DOHH2 (cell line): Measurements from ENCODE around the gene CCNF.

Source experiments
- H3F3A ChIP-seq: fragments of 200-600 bp; sonication (generic), shearing (Covaris generic); 2 replicates; pipeline ENCODE4 v1.6.0; 2016; ENCODE audit warnings: antibody characterized with exemption, mild to moderate bottlenecking; ENCODE audit not compliant: control insufficient read depth, insufficient read depth
- H3K27ac ChIP-seq: fragments of 200-600 bp; sonication (generic); 2 replicates; pipeline ENCODE4 v1.5.1; 2014; ENCODE audit warnings: low read depth, mild to moderate bottlenecking, low read length, moderate library complexity
- H3K27me3 ChIP-seq: fragments of 200-600 bp; sonication (generic); 2 replicates; pipeline ENCODE4 v1.6.1; 2014; ENCODE audit warnings: mild to moderate bottlenecking, low read length, mixed read lengths; ENCODE audit not compliant: control insufficient read depth
- H3K36me3 ChIP-seq: fragments of 200-600 bp; sonication (generic); 2 replicates; pipeline ENCODE4 v1.6.1; 2014; ENCODE audit warnings: mild to moderate bottlenecking, low read length, moderate library complexity, mixed read lengths; ENCODE audit not compliant: control insufficient read depth
- H3K4me1 ChIP-seq: fragments of 200-600 bp; sonication (generic); 2 replicates; pipeline ENCODE4 v1.6.1; 2014; ENCODE audit warnings: mild to moderate bottlenecking, low read length, mixed read lengths; ENCODE audit not compliant: control insufficient read depth
- H3K4me2 ChIP-seq: fragments of 200-600 bp; sonication (generic); 2 replicates; pipeline ENCODE4 v1.6.0; 2014; ENCODE audit warnings: mild to moderate bottlenecking, low read length, moderate library complexity
- H3K4me3 ChIP-seq: fragments of 200-600 bp; sonication (generic); 2 replicates; pipeline ENCODE4 v1.5.1; 2014; ENCODE audit warnings: mild to moderate bottlenecking, low read length, mixed read lengths
- H3K79me2 ChIP-seq: fragments of 200-600 bp; sonication (generic); 2 replicates; pipeline ENCODE4 v1.6.1; 2014; ENCODE audit warnings: mild to moderate bottlenecking, low read length, mixed read lengths; ENCODE audit not compliant: control insufficient read depth
- H3K9me2 ChIP-seq: fragments of 200-600 bp; sonication (generic); replicated peaks from 2 replicates; pipeline ENCODE4 v1.6.1; 2014; ENCODE audit warnings: mild to moderate bottlenecking, low read length, mixed read lengths; ENCODE audit not compliant: control insufficient read depth
- H3K9me3 ChIP-seq: fragments of 200-600 bp; sonication (generic); 2 replicates; pipeline ENCODE4 v1.6.1; 2014; ENCODE audit warnings: antibody characterized with exemption, low read length, mixed read lengths; ENCODE audit not compliant: control insufficient read depth, insufficient read depth
- H4K20me1 ChIP-seq: fragments of 200-600 bp; sonication (generic); 2 replicates; pipeline ENCODE4 v1.6.0; 2014; ENCODE audit warnings: low read depth, mild to moderate bottlenecking, antibody characterized with exemption, low read length, moderate library complexity; ENCODE audit not compliant: control insufficient read depth, insufficient read depth
- CTCF ChIP-seq: fragments of 200-600 bp; sonication (generic); IDR thresholded peaks from one replicate; pipeline ENCODE4 v1.5.1; 2014; ENCODE audit warnings: antibody characterized with exemption, mild to moderate bottlenecking, low read depth, low read length; ENCODE audit not compliant: poor library complexity, severe bottlenecking
- EZH2phosphoT487 ChIP-seq: fragments of 200-600 bp; sonication (generic); IDR thresholded peaks from 2 replicates; pipeline ENCODE4 v1.6.1; 2017; ENCODE audit warnings: borderline replicate concordance, mild to moderate bottlenecking, antibody characterized with exemption, low read length, moderate library complexity, mixed read lengths

CCNF gene

GRCh38 chr16:2476345-2476720 lies 47.1 kb downstream of the CCNF start:
- Histone ChIP-seq H3K4me3 (peak overlapping the region; percentile 82), H3K4me2 (peak overlapping the region; percentile 88)
- TF ChIP-seq CTCF (no peak), EZH2phosphoT487 (no peak)

GRCh38 chr16:2476741-2477140 lies 47.5 kb downstream of the CCNF start:
- no peak for TF ChIP-seq EZH2phosphoT487
- no peak for TF ChIP-seq CTCF
- H3K4me1 ChIP-seq = peaks cover 34% of the 10 kb centered on the region
- no peaks in the 10 kb centered on the region for H3K27me3 ChIP-seq
- peaks cover 21% of the 10 kb centered on the region; the same call in 1 of the 2 replicates for H4K20me1 ChIP-seq
- H3K27ac ChIP-seq = no peak overlapping the region
- H3F3A ChIP-seq = no peaks in the 10 kb centered on the region
- no peaks in the 10 kb centered on the region for H3K9me3 ChIP-seq
- H3K4me2 ChIP-seq = peak overlapping the region; percentile 88
- H3K36me3 ChIP-seq = peaks cover 14% of the 10 kb centered on the region
- H3K79me2 ChIP-seq = peaks cover 87% of the 10 kb centered on the region
- no peak overlapping the region for H3K4me3 ChIP-seq
- H3K9me2 ChIP-seq = no peaks in the 10 kb centered on the region

More at GRCh38 chr16:2476345-2476720, 47.1 kb downstream of the CCNF start:
- no peaks in the 10 kb centered on the region for H3K9me2 ChIP-seq
- peaks cover 21% of the 10 kb centered on the region; the same call in 1 of the 2 replicates for H4K20me1 ChIP-seq
- peaks cover 83% of the 10 kb centered on the region for H3K79me2 ChIP-seq
- H3K27ac ChIP-seq = no peak overlapping the region
- peaks cover 14% of the 10 kb centered on the region for H3K36me3 ChIP-seq
- no peaks in the 10 kb centered on the region for H3K27me3 ChIP-seq
- H3K4me1 ChIP-seq = peaks cover 38% of the 10 kb centered on the region
- no peaks in the 10 kb centered on the region for H3F3A ChIP-seq
- no peaks in the 10 kb centered on the region for H3K9me3 ChIP-seq

- H3K4me2 ChIP-seq = no peak overlapping the region
- H3K9me3 ChIP-seq = no peaks in the 10 kb centered on the region
- no peaks in the 10 kb centered on the region for H3K9me2 ChIP-seq
- no peak overlapping the region for H3K4me3 ChIP-seq
- no peak for TF ChIP-seq CTCF
- TF ChIP-seq EZH2phosphoT487 = no peak
- H3K79me2 ChIP-seq = peaks cover 90% of the 10 kb centered on the region
- H3K27me3 ChIP-seq = no peaks in the 10 kb centered on the region
- H4K20me1 ChIP-seq = peaks cover 21% of the 10 kb centered on the region; the same call in 1 of the 2 replicates
- no peaks in the 10 kb centered on the region for H3F3A ChIP-seq
- peaks cover 28% of the 10 kb centered on the region for H3K4me1 ChIP-seq
- no peak overlapping the region for H3K27ac ChIP-seq
- peaks cover 14% of the 10 kb centered on the region for H3K36me3 ChIP-seq
Measured at GRCh38 chr16:2477327-2477726, 48.1 kb downstream of the CCNF start.

GRCh38 chr16:2478279-2478678 lies 49.0 kb downstream of the CCNF start:
- Histone ChIP-seq H3K4me2 (no peak overlapping the region), H3K4me1 (peaks cover 18% of the 10 kb centered on the region)

More at GRCh38 chr16:2478279-2478678, 49.0 kb downstream of the CCNF start:
- Histone ChIP-seq H3K9me3 (no peaks in the 10 kb centered on the region), H3K9me2 (no peaks in the 10 kb centered on the region), H3K27ac (no peak overlapping the region), H3K79me2 (peaks cover 83% of the 10 kb centered on the region), H3K27me3 (no peaks in the 10 kb centered on the region), H4K20me1 (peaks cover 21% of the 10 kb centered on the region; the same call in 1 of the 2 replicates), H3F3A (no peaks in the 10 kb centered on the region), H3K36me3 (peaks cover 14% of the 10 kb centered on the region), H3K4me3 (no peak overlapping the region)
- TF ChIP-seq EZH2phosphoT487 = no peak
- TF ChIP-seq CTCF = no peak
